H9 (cell line): ENCODE results near the gene GRIA1. TPM values are rescaled to one million over a fixed set of nuclear protein-coding genes. Genes with fewer than 3 reads are reported as not detected.

ENCODE experiments used
- DNase-seq: peaks from one replicate; pipeline ENCODE4 v3.0.0-alpha.2; 2017
- H2AFZ ChIP-seq: one replicate; pipeline ENCODE4 v1.6.1; 2013; ENCODE audit warnings: mild to moderate bottlenecking, low read length, control low read depth, moderate library complexity
- H2AK5ac ChIP-seq: 2 replicates; pipeline ENCODE4 v1.6.1; 2013; ENCODE audit warnings: low read length, control low read depth, mixed read lengths; ENCODE audit not compliant: insufficient read length
- H2BK120ac ChIP-seq: one replicate; pipeline ENCODE4 v1.6.1; 2013; ENCODE audit warnings: low read depth, mild to moderate bottlenecking, low read length, control low read depth, inconsistent platforms; ENCODE audit not compliant: poor library complexity, severe bottlenecking
- H2BK12ac ChIP-seq: 2 replicates; pipeline ENCODE4 v1.6.1; 2013; ENCODE audit warnings: low read length, control low read depth, mixed read lengths, low read depth; ENCODE audit not compliant: insufficient read length
- H2BK15ac ChIP-seq: 2 replicates; pipeline ENCODE4 v1.6.1; 2013; ENCODE audit warnings: low read depth, low read length, control low read depth
- H2BK20ac ChIP-seq: one replicate; pipeline ENCODE4 v1.6.1; 2013; ENCODE audit warnings: low read depth, mild to moderate bottlenecking, low read length, control low read depth, inconsistent platforms; ENCODE audit not compliant: poor library complexity, severe bottlenecking
- H2BK5ac ChIP-seq: 2 replicates; pipeline ENCODE4 v1.6.1; 2013; ENCODE audit warnings: low read length, control low read depth, mixed read lengths; ENCODE audit not compliant: insufficient read length
- H3K14ac ChIP-seq: 2 replicates; pipeline ENCODE4 v1.6.1; 2013; ENCODE audit warnings: low read length, control low read depth; ENCODE audit not compliant: insufficient read depth
- H3K18ac ChIP-seq: 2 replicates; pipeline ENCODE4 v1.6.1; 2013; ENCODE audit warnings: low read depth, mild to moderate bottlenecking, mixed read lengths, low read length, control low read depth; ENCODE audit not compliant: insufficient read length
- H3K23ac ChIP-seq: 2 replicates; pipeline ENCODE4 v1.6.1; 2013; ENCODE audit warnings: low read length, control low read depth, mixed read lengths, low read depth; ENCODE audit not compliant: insufficient read length
- H3K23me2 ChIP-seq: 2 replicates; pipeline ENCODE4 v1.6.1; 2013; ENCODE audit warnings: low read depth, mild to moderate bottlenecking, mixed read lengths, low read length, control low read depth; ENCODE audit not compliant: insufficient read length, poor library complexity, severe bottlenecking
- H3K27ac ChIP-seq: 2 replicates; pipeline ENCODE4 v1.5.1; 2013; ENCODE audit warnings: low read length, control low read depth, mixed read lengths, low read depth; ENCODE audit not compliant: insufficient read length
- H3K27me3 ChIP-seq: 2 replicates; pipeline ENCODE4 v1.6.1; 2013; ENCODE audit warnings: low read length, control low read depth, inconsistent platforms; ENCODE audit not compliant: insufficient read depth
- H3K4ac ChIP-seq: 2 replicates; pipeline ENCODE4 v1.6.1; 2013; ENCODE audit warnings: low read depth, mild to moderate bottlenecking, control low read depth, inconsistent platforms, low read length, moderate library complexity
- H3K4me1 ChIP-seq: 2 replicates; pipeline ENCODE4 v1.6.1; 2013; ENCODE audit warnings: low read length, control low read depth, inconsistent platforms; ENCODE audit not compliant: insufficient read depth
- H3K4me2 ChIP-seq: 2 replicates; pipeline ENCODE4 v1.6.1; 2013; ENCODE audit warnings: low read length, control low read depth, mixed read lengths; ENCODE audit not compliant: insufficient read length, insufficient read depth
- H3K56ac ChIP-seq: 2 replicates; pipeline ENCODE4 v1.6.1; 2013; ENCODE audit warnings: low read depth, mild to moderate bottlenecking, mixed read lengths, low read length, control low read depth; ENCODE audit not compliant: insufficient read length
- H3K79me1 ChIP-seq: 2 replicates; pipeline ENCODE4 v1.6.1; 2013; ENCODE audit warnings: low read depth, mild to moderate bottlenecking, moderate library complexity, low read length, control low read depth, inconsistent platforms; ENCODE audit not compliant: insufficient read depth, poor library complexity, severe bottlenecking
- H3K79me2 ChIP-seq: 2 replicates; pipeline ENCODE4 v1.6.1; 2013; ENCODE audit warnings: low read length, control low read depth, inconsistent platforms; ENCODE audit not compliant: insufficient read depth
- H3K9ac ChIP-seq: 2 replicates; pipeline ENCODE4 v1.6.1; 2013; ENCODE audit warnings: low read length, control low read depth, mixed read lengths; ENCODE audit not compliant: insufficient read length; ENCODE audit errors: extremely low read depth
- H3K9me3 ChIP-seq: one replicate; pipeline ENCODE4 v1.6.1; 2013; ENCODE audit warnings: low read depth, low read length, inconsistent platforms; ENCODE audit not compliant: control insufficient read depth
- H3T11ph ChIP-seq: one replicate; pipeline ENCODE4 v1.6.1; 2013; ENCODE audit warnings: mild to moderate bottlenecking, low read length, control low read depth, inconsistent platforms
- H4K20me1 ChIP-seq: one replicate; pipeline ENCODE4 v1.6.1; 2013; ENCODE audit not compliant: control insufficient read depth, insufficient read length, insufficient read depth
- H4K5ac ChIP-seq: 2 replicates; pipeline ENCODE4 v1.6.1; 2013; ENCODE audit warnings: low read depth, mild to moderate bottlenecking, mixed read lengths, low read length, control low read depth; ENCODE audit not compliant: insufficient read length
- H4K8ac ChIP-seq: replicated peaks from 2 replicates; pipeline ENCODE4 v1.6.1; 2013; ENCODE audit warnings: low read length, control low read depth, mixed read lengths, low read depth; ENCODE audit not compliant: insufficient read length
- H4K91ac ChIP-seq: 2 replicates; pipeline ENCODE4 v1.6.1; 2013; ENCODE audit warnings: low read depth, mild to moderate bottlenecking, moderate library complexity, mixed read lengths, low read length, control low read depth; ENCODE audit not compliant: insufficient read length
- H3K27ac Mint-ChIP-seq, 3 experiments: 2 replicates in 2 of 3; 3 replicates in 1 of 3; pipeline ENCODE4 v1.8.0; 2020 to 2021; ENCODE audit warnings: mixed read lengths in 3 of 3, mild to moderate bottlenecking in 1 of 3, moderate library complexity in 1 of 3
- H3K27me3 Mint-ChIP-seq: 2 replicates; pipeline ENCODE4 v1.8.0; 2021; ENCODE audit warnings: low read depth, mild to moderate bottlenecking, moderate library complexity, mixed read lengths
- H3K36me3 Mint-ChIP-seq, 3 experiments: 2 replicates in 2 of 3; 3 replicates in 1 of 3; pipeline ENCODE4 v1.8.0; 2020 to 2021; ENCODE audit warnings: low read depth in 3 of 3, mixed read lengths in 3 of 3; ENCODE audit not compliant: insufficient read depth in 1 of 3
- H3K4me1 Mint-ChIP-seq, 2 experiments: 2 replicates each; pipeline ENCODE4 v1.8.0; 2020; ENCODE audit warnings: mixed read lengths in 2 of 2
- H3K4me3 Mint-ChIP-seq, 2 experiments: 2 replicates in 1 of 2; 3 replicates in 1 of 2; pipeline ENCODE4 v1.8.0; 2020 to 2021; ENCODE audit warnings: mild to moderate bottlenecking in 2 of 2, mixed read lengths in 2 of 2, moderate library complexity in 1 of 2
- H3K9me3 Mint-ChIP-seq, 2 experiments: 2 replicates in 1 of 2; 3 replicates in 1 of 2; pipeline ENCODE4 v1.8.0; 2020; ENCODE audit warnings: mild to moderate bottlenecking in 2 of 2, mixed read lengths in 2 of 2, moderate library complexity in 1 of 2
- WGBS: extraction: QIAGEN DNeasy Blood & Tissue Kit; methylation state at CpG from one replicate; pipeline ENCODE4 v1.1.7; 2013; ENCODE audit warnings: missing lambda C conversion rate, low lambda C conversion rate, mixed read lengths; ENCODE audit not compliant: insufficient read length; ENCODE audit errors: extremely low coverage; 5-methylcytosine and 5-hydroxymethylcytosine counted together
- total RNA-seq: library from RNA; stranded (reverse); gene quantifications from 2 replicates; pipeline ENCODE4 v1.2.1, GENCODE V29; 2021
- TF ChIP-seq, protein P1 (sequence below): fragments of 200-600 bp; sonication (generic); conservative IDR thresholded peaks from 3 replicates; pipeline ENCODE4 v1.8.0; 2021; ENCODE audit warnings: antibody characterized with exemption, mild to moderate bottlenecking

Gene GRIA1
- total RNA-seq, 1 experiment from 2014 or later, result 0.52 TPM

DNA sequence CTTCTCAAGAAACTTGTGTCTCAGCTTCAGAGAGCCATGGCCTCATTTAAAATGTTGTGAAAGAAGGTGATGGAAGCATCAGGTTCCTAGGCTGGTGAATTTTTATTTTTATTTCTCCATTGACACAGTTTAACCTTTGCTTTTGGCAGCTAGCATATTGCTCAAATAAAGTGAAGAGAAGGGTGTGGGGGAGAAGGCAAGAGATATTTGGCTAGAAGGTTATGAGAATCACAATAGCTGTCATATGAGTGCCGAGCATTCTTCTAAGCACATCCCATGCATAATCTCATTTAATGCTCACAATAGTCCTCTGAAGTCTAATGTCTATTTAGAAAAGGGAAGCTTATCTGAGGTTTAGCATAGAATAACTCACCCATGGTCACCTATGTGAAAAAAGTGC lies 43.1 kb downstream of the GRIA1 start:
- H3K27me3 Mint-ChIP-seq, result no peaks in the 10 kb centered on the region
- Histone ChIP-seq H2BK20ac (no peak overlapping the region), H3K23me2 (no peaks in the 10 kb centered on the region), H3K56ac (no peak overlapping the region), H2BK15ac (no peak overlapping the region), H3K4me1 (no peaks in the 10 kb centered on the region), H2AK5ac (no peak overlapping the region), H3K79me2 (no peaks in the 10 kb centered on the region), H3K79me1 (no peaks in the 10 kb centered on the region), H2BK12ac (no peak overlapping the region), H3T11ph (no peak overlapping the region), H4K8ac (no peak overlapping the region), H2AFZ (no peak overlapping the region), H3K14ac (no peak overlapping the region), H3K4me2 (no peak overlapping the region), H3K9ac (no peak overlapping the region), H4K91ac (no peak overlapping the region), H3K9me3 (no peaks in the 10 kb centered on the region), H3K23ac (no peak overlapping the region), H2BK5ac (no peak overlapping the region), H3K4ac (no peak overlapping the region), H3K27ac (no peak overlapping the region), H3K18ac (no peak overlapping the region), H4K5ac (no peak overlapping the region), H4K20me1 (no peaks in the 10 kb centered on the region), H3K27me3 (no peaks in the 10 kb centered on the region), H2BK120ac (no peak overlapping the region)
- no peak for DNase-seq
- H3K4me3 Mint-ChIP-seq, result no peak overlapping the region
- TF ChIP-seq, protein P1, sequence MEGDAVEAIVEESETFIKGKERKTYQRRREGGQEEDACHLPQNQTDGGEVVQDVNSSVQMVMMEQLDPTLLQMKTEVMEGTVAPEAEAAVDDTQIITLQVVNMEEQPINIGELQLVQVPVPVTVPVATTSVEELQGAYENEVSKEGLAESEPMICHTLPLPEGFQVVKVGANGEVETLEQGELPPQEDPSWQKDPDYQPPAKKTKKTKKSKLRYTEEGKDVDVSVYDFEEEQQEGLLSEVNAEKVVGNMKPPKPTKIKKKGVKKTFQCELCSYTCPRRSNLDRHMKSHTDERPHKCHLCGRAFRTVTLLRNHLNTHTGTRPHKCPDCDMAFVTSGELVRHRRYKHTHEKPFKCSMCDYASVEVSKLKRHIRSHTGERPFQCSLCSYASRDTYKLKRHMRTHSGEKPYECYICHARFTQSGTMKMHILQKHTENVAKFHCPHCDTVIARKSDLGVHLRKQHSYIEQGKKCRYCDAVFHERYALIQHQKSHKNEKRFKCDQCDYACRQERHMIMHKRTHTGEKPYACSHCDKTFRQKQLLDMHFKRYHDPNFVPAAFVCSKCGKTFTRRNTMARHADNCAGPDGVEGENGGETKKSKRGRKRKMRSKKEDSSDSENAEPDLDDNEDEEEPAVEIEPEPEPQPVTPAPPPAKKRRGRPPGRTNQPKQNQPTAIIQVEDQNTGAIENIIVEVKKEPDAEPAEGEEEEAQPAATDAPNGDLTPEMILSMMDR, result no peak
- 0 out of 4 replicates have a peak, but pooled peaks cover 0 to 3% of the 10 kb centered on the region in 2 experiments for H3K4me1 Mint-ChIP-seq
- no peak overlapping the region for H3K27ac Mint-ChIP-seq
- no CpG with 5 or more reads among the region's 1 CpG for WGBS
- H3K36me3 Mint-ChIP-seq, result no peaks in the 10 kb centered on the region
- no peaks in the 10 kb centered on the region for H3K9me3 Mint-ChIP-seq
